OCI-LY7 (cell line): ENCODE results near the gene ABCC10. TPM values are rescaled to one million over a fixed set of nuclear protein-coding genes. Genes with fewer than 3 reads are reported as not detected.

ENCODE experiments used
- BruUV-seq: library from RNA; stranded (reverse); fragments of 400-500 nt; replicated peaks from 2 replicates; lab custom pipeline; 2021; lab: Mats Ljungman, UMichigan
- CTCF ChIA-PET: fragments of 300-600 bp; sonication (Branson Sonifier 250); formaldehyde crosslinking; loops from one replicate; lab custom pipeline; 2022; ENCODE audit warnings: antibody characterized with exemption; ENCODE audit not compliant: unreplicated experiment; lab: Charles Lee
- POLR2A ChIA-PET: fragments of 300-600 bp; sonication (Branson Sonifier 250); formaldehyde crosslinking; loops from one replicate; lab custom pipeline; 2022; ENCODE audit warnings: antibody characterized with exemption; lab: Charles Lee
- DNase-seq: peaks from one replicate; pipeline ENCODE4 v3.0.0-alpha.2; 2015; ENCODE audit warnings: low spot score
- H2AFZ ChIP-seq: fragments of 200-600 bp; sonication (generic), shearing (Covaris generic); 2 replicates; pipeline ENCODE4 v1.6.1; 2014; ENCODE audit warnings: mild to moderate bottlenecking, antibody characterized with exemption, low read length, moderate library complexity
- H3K27ac ChIP-seq: fragments of 200-600 bp; sonication (generic); 2 replicates; pipeline ENCODE4 v1.5.1; 2014; ENCODE audit warnings: mixed run types, low read depth, mild to moderate bottlenecking, moderate library complexity, low read length, inconsistent platforms; ENCODE audit not compliant: poor library complexity, severe bottlenecking
- H3K36me3 ChIP-seq: fragments of 200-600 bp; sonication (generic); 2 replicates; pipeline ENCODE4 v1.6.1; 2014; ENCODE audit warnings: mild to moderate bottlenecking, antibody characterized with exemption, low read length, moderate library complexity, mixed read lengths; ENCODE audit not compliant: insufficient read depth
- H3K4me1 ChIP-seq: fragments of 200-600 bp; sonication (generic); 2 replicates; pipeline ENCODE4 v1.5.1; 2014; ENCODE audit warnings: mild to moderate bottlenecking, low read length; ENCODE audit not compliant: insufficient read depth, poor library complexity, severe bottlenecking
- H3K4me2 ChIP-seq: fragments of 200-600 bp; sonication (generic); 2 replicates; pipeline ENCODE4 v1.6.1; 2014; ENCODE audit warnings: mild to moderate bottlenecking, low read length
- H3K4me3 ChIP-seq: fragments of 200-600 bp; sonication (generic); 2 replicates; pipeline ENCODE4 v1.5.1; 2014; ENCODE audit warnings: mild to moderate bottlenecking, low read depth, low read length; ENCODE audit not compliant: poor library complexity, severe bottlenecking
- H3K79me2 ChIP-seq: fragments of 200-600 bp; sonication (generic); 2 replicates; pipeline ENCODE4 v1.6.1; 2016; ENCODE audit warnings: low read depth, mild to moderate bottlenecking, low read length, moderate library complexity, mixed read lengths; ENCODE audit not compliant: insufficient read depth
- H3K9me2 ChIP-seq: fragments of 200-600 bp; sonication (generic); 2 replicates; pipeline ENCODE4 v1.6.1; 2016; ENCODE audit warnings: mild to moderate bottlenecking, low read length, mixed read lengths; ENCODE audit not compliant: insufficient read depth
- H3K9me3 ChIP-seq: fragments of 200-600 bp; sonication (generic); 2 replicates; pipeline ENCODE4 v1.6.1; 2014; ENCODE audit warnings: mild to moderate bottlenecking, mixed run types, low read length, mixed read lengths
- H4K20me1 ChIP-seq: fragments of 200-600 bp; sonication (generic); 2 replicates; pipeline ENCODE4 v1.6.1; 2014; ENCODE audit warnings: mild to moderate bottlenecking, antibody characterized with exemption, low read length, moderate library complexity, mixed read lengths; ENCODE audit not compliant: insufficient read depth
- CTCF ChIP-seq: fragments of 200-600 bp; sonication (generic); conservative IDR thresholded peaks from 2 replicates; pipeline ENCODE4 v1.5.1; 2014; ENCODE audit warnings: mild to moderate bottlenecking, antibody characterized with exemption, low read length, moderate library complexity, mixed read lengths
- EZH2phosphoT487 ChIP-seq: fragments of 200-600 bp; sonication (generic); IDR thresholded peaks from 2 replicates; pipeline ENCODE4 v1.6.1; 2018; ENCODE audit warnings: low read depth, borderline replicate concordance, mild to moderate bottlenecking, mixed run types, antibody characterized with exemption, low read length, moderate library complexity, mixed read lengths
- intact Hi-C: fragments of 100-400 bp; cut with micrococcal nuclease; formaldehyde crosslinking; loops from one replicate; pipeline ENCODE4 v1.10.0; 2022; ENCODE audit not compliant: unreplicated experiment
- total RNA-seq, 2 experiments: library from RNA; depleted of rRNA in 1 of 2; stranded (reverse); fragments of >200 nt in 1 of 2; shearing (Covaris generic) in 1 of 2; gene quantifications; 2 replicates each; pipeline ENCODE4 v1.2.3, GENCODE V29; 2014 to 2022

Gene ABCC10
- total RNA-seq, 2 experiments from 2014 or later, result 11.4 to 31.1 TPM

GRCh38 chr6:43493833-43494232 lies 66.5 kb downstream of the ABCC10 start:
- peaks cover 8% of the 10 kb centered on the region; the same call in 1 of the 2 replicates for H3K36me3 ChIP-seq
- intact Hi-C loops, result no loop called here
- no peaks in the 10 kb centered on the region for H3K4me1 ChIP-seq
- POLR2A ChIA-PET, result interaction anchor here (0.6 kb wide), 1 partner anchor 31 kb away, joined by 3 read pairs; no protein-coding TSS in a partner anchor
- H3K4me3 ChIP-seq, result no peak overlapping the region
- H3K9me3 ChIP-seq, result no peaks in the 10 kb centered on the region
- no peaks in the 10 kb centered on the region for H3K79me2 ChIP-seq
- BruUV-seq, result no TSS peak
- CTCF ChIA-PET, result no interaction called here
- H3K9me2 ChIP-seq, result no peaks in the 10 kb centered on the region
- H3K4me2 ChIP-seq, result no peak overlapping the region
- H2AFZ ChIP-seq, result no peak overlapping the region
- no peak for DNase-seq
- H4K20me1 ChIP-seq, result no peaks in the 10 kb centered on the region
- TF ChIP-seq CTCF (no peak), EZH2phosphoT487 (no peak)
- no peak overlapping the region for H3K27ac ChIP-seq

GRCh38 chr6:43494321-43494720 lies 67.0 kb downstream of the ABCC10 start:
- Histone ChIP-seq H2AFZ (no peak overlapping the region), H3K79me2 (no peaks in the 10 kb centered on the region), H3K27ac (no peak overlapping the region), H4K20me1 (no peaks in the 10 kb centered on the region), H3K4me3 (no peak overlapping the region), H3K4me1 (no peaks in the 10 kb centered on the region), H3K9me2 (no peaks in the 10 kb centered on the region), H3K9me3 (no peaks in the 10 kb centered on the region), H3K4me2 (no peak overlapping the region), H3K36me3 (peaks cover 13% of the 10 kb centered on the region; the same call in 1 of the 2 replicates)
- BruUV-seq, result no TSS peak
- POLR2A ChIA-PET, result no interaction called here
- intact Hi-C loops, result no loop called here
- CTCF ChIA-PET, result no interaction called here
- TF ChIP-seq CTCF (no peak), EZH2phosphoT487 (no peak)
- no peak for DNase-seq

- DNase-seq, result no peak
- POLR2A ChIA-PET, result no interaction called here
- no peak for TF ChIP-seq EZH2phosphoT487
- TF ChIP-seq CTCF, result no peak
These were observed 67.4 kb downstream of the ABCC10 start for GRCh38 chr6:43494766-43495165.

More at GRCh38 chr6:43494766-43495165, 67.4 kb downstream of the ABCC10 start:
- Histone ChIP-seq H3K4me3 (no peak overlapping the region), H3K9me2 (no peaks in the 10 kb centered on the region), H3K4me1 (no peaks in the 10 kb centered on the region), H3K4me2 (no peak overlapping the region), H2AFZ (no peak overlapping the region), H3K27ac (no peak overlapping the region), H3K36me3 (peaks cover 18% of the 10 kb centered on the region; the same call in 1 of the 2 replicates), H4K20me1 (no peaks in the 10 kb centered on the region), H3K79me2 (no peaks in the 10 kb centered on the region), H3K9me3 (no peaks in the 10 kb centered on the region)
- CTCF ChIA-PET, result no interaction called here
- intact Hi-C loops, result no loop called here
- BruUV-seq, result no TSS peak
